Measurements from ENCODE around the gene DCDC2B.

The DCDC2B gene

DNA sequence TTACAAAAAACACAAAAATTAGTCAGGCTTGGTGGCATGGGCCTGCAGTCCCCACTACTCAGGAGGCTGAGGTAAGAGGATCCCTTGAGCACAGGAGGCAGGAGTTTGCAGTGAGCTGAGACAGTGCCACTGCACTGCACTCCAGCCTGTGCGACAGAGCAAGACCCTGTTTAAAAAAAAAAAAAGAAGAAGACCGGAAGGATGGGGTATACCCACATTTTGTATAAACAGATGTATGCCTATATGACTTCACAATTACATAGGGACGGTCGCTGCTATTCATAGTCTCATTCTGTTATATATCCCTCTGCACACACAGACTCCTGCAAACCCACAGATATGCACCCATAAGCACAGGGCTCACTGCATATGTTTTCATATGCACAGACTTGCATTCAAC lies 54.9 kb downstream of the DCDC2B start:
- no peak for DNase-seq
